Kidney (tissue), 14 donors: Measurements from ENCODE around the gene PPP1R3G. TPM values are rescaled to one million over a fixed set of nuclear protein-coding genes. Genes with fewer than 3 reads are reported as not detected.

Source experiments
- DNase-seq, 5 donors: peaks; one replicate each; pipeline ENCODE4 v3.0.0-alpha.2; 2013 to 2020
- FAIRE-seq: peaks from 2 replicates; lab custom pipeline; 2012; peaks lifted over from hg19 to GRCh38; lab: Jason Lieb, UNC
- H3K27ac ChIP-seq, 2 donors: one replicate each; pipeline ENCODE4 v1.7.0; 2013; ENCODE audit warnings: low read depth in 2 of 2, low read length in 2 of 2, inconsistent platforms in 1 of 2
- H3K27me3 ChIP-seq: one replicate; pipeline ENCODE4 v1.7.1; 2013; ENCODE audit warnings: low read length, inconsistent platforms; ENCODE audit not compliant: control insufficient read depth, insufficient read depth
- H3K36me3 ChIP-seq, 3 donors: one replicate each; pipeline versions ENCODE4 v1.7.0 to v1.7.1; 2013; ENCODE audit warnings: low read length in 3 of 3, control low read depth in 1 of 3, inconsistent platforms in 1 of 3; ENCODE audit not compliant: insufficient read depth in 3 of 3, control insufficient read depth in 2 of 3
- H3K4me1 ChIP-seq, 3 donors: one replicate each; pipeline versions ENCODE4 v1.7.0 to v1.7.1; 2013; ENCODE audit warnings: low read length in 3 of 3, inconsistent platforms in 1 of 3, low read depth in 1 of 3; ENCODE audit not compliant: control insufficient read depth in 2 of 3, insufficient read depth in 2 of 3
- H3K4me3 ChIP-seq, 3 donors: one replicate each; pipeline versions ENCODE4 v1.7.0 to v1.8.1; 2013; ENCODE audit warnings: low read length in 3 of 3, control low read depth in 1 of 3, inconsistent platforms in 1 of 3
- H3K9ac ChIP-seq, 3 donors: one replicate each; pipeline versions ENCODE4 v1.7.0 to v1.7.1; 2013; ENCODE audit warnings: low read length in 3 of 3, control low read depth in 1 of 3, inconsistent platforms in 1 of 3
- H3K9me3 ChIP-seq, 3 donors: one replicate each; pipeline versions ENCODE4 v1.7.0 to v1.7.1; 2013; ENCODE audit warnings: low read length in 3 of 3, control low read depth in 1 of 3, inconsistent platforms in 1 of 3; ENCODE audit not compliant: control insufficient read depth in 2 of 3, insufficient read depth in 1 of 3
- CTCF ChIP-seq: IDR thresholded peaks from 3 replicates; pipeline ENCODE4 v1.5.1; 2012; ENCODE audit warnings: mild to moderate bottlenecking, moderate library complexity, borderline replicate concordance; ENCODE audit not compliant: insufficient read depth; ENCODE audit errors: extremely low read depth
- intact Hi-C: fragments of 100-400 bp; cut with DNase I; formaldehyde crosslinking; loops from one replicate; pipeline ENCODE4 v1.11.1; 2022
- polyA plus RNA-seq: library from polyadenylated mRNA; stranded (reverse); fragments of 350-450 nt; fragmentation: Illumina TruSeq; extraction: RNeasy Lipid Tissue Mini Kit (QIAGEN cat#74804); gene quantifications from one replicate; pipeline ENCODE4 v1.2.3, GENCODE V29; 2014; ENCODE audit warnings: low read depth, low replicate concordance; ENCODE audit not compliant: insufficient read depth
- total RNA-seq: library from RNA; stranded (reverse); fragmentation: NEBNext Ultra II Directional; extraction: Animal tissue kit (Norgen Biotek cat#: 25700); gene quantifications from one replicate; pipeline ENCODE4 v1.2.1, GENCODE V29; 2021
- donor health status: control.
- donor health status: control.
- donor health status: control.
- donor health status: control.
- donor health status: control.
- donor health status: DM: yes; HTN: yes; CAD: no.
- donor health status: Normal renal cell carcinoma (clear cell type).

Gene PPP1R3G
- total and polyA plus RNA-seq, 2 donors from 2014 or later, result 0.49 to 1.9 TPM

- H3K27me3 ChIP-seq, result no peaks in the 10 kb centered on the region
- FAIRE-seq (no peak), DNase-seq (peak in 2 of 5 donors; percentile 31 to 34)
- H3K9me3 ChIP-seq, result no peaks in the 10 kb centered on the region
- no peaks in the 10 kb centered on the region for H3K4me1 ChIP-seq
- H3K27ac ChIP-seq, result no peak overlapping the region
- no peak overlapping the region for H3K9ac ChIP-seq
- H3K36me3 ChIP-seq, result no peaks in the 10 kb centered on the region
- intact Hi-C loops, result no loop called here
- TF ChIP-seq CTCF, result no peak
- no peak overlapping the region for H3K4me3 ChIP-seq
Measured at GRCh38 chr6:5123296-5124143, 38.4 kb downstream of the PPP1R3G start.

- H3K27me3 ChIP-seq, result no peaks in the 10 kb centered on the region
- TF ChIP-seq CTCF, result no peak
- DNase-seq, result peak in 1 of 5 donors; percentile 20
- intact Hi-C loops, result no loop called here
- H3K36me3 ChIP-seq, result no peaks in the 10 kb centered on the region
- no peak overlapping the region for H3K9ac ChIP-seq
- H3K9me3 ChIP-seq, result no peaks in the 10 kb centered on the region
- H3K4me3 ChIP-seq, result no peak overlapping the region
- no peak for FAIRE-seq
- H3K4me1 ChIP-seq, result no peaks in the 10 kb centered on the region
- no peak overlapping the region for H3K27ac ChIP-seq
Measured at GRCh38 chr6:5124526-5124925, 39.4 kb downstream of the PPP1R3G start.

- TF ChIP-seq CTCF, result no peak
- DNase-seq, result peak in 1 of 5 donors; percentile 35
- intact Hi-C loops, result no loop called here
Measured at GRCh38 chr6:5125152-5126006, 40.2 kb downstream of the PPP1R3G start.

More at GRCh38 chr6:5125152-5126006, 40.2 kb downstream of the PPP1R3G start:
- Histone ChIP-seq H3K4me3 (no peak overlapping the region), H3K27ac (no peak overlapping the region), H3K36me3 (no peaks in the 10 kb centered on the region), H3K27me3 (no peaks in the 10 kb centered on the region), H3K9ac (no peak overlapping the region), H3K4me1 (no peaks in the 10 kb centered on the region), H3K9me3 (no peaks in the 10 kb centered on the region)
- no peak for FAIRE-seq
